Epidermal melanocyte (primary cell): ENCODE data around the gene BANF1.
"Not testable (repeated sequence)": the region's sequence is repeated elsewhere in the genome, so short reads cannot be mapped to it uniquely, and the experiment has no call there.

ENCODE experiments used
- DNase-seq: peaks from one replicate; pipeline ENCODE4 v3.0.0; 2011; ENCODE audit warnings: low spot score; ENCODE audit not compliant: insufficient read length

The BANF1 gene

DNA sequence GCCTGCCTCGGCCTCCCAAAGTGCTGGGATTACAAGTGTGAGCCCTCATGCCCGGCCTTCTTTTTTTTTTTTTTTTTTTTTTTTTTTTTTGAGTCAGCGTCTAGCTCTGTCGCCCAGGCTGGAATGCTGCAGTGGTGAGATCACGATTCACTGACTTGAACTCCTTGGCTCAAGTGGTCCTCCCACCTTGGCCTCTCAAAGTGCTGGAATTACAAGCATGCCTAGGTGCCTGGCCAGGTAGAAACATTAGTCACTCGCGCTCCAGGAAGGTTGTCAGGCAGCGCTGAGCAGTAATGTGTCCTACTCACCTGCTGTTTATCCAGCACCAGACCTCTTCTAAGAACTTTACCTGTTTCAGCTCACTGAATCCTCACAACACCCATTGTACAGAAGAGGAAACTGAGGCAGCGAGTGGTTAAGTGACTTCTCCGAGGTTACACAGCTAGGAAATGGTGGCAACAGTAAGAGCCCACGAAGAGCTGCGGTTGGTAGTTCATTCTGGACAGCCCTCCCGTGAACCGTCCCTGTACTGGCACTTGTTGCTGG lies 9.0 kb downstream of the BANF1 start:
- no peak for DNase-seq

- DNase-seq, result no peak
Measured at GRCh38 chr11:66011785-66012303, 9.5 kb downstream of the BANF1 start, which contains the start of gene CST6. Gene CST6 (plus strand): TSS chr11:66012008. CDS start chr11:66012045, 37 bp downstream.

GRCh38 chr11:66012371-66012945 lies 10.2 kb downstream of the BANF1 start:
- no peak for DNase-seq

DNA sequence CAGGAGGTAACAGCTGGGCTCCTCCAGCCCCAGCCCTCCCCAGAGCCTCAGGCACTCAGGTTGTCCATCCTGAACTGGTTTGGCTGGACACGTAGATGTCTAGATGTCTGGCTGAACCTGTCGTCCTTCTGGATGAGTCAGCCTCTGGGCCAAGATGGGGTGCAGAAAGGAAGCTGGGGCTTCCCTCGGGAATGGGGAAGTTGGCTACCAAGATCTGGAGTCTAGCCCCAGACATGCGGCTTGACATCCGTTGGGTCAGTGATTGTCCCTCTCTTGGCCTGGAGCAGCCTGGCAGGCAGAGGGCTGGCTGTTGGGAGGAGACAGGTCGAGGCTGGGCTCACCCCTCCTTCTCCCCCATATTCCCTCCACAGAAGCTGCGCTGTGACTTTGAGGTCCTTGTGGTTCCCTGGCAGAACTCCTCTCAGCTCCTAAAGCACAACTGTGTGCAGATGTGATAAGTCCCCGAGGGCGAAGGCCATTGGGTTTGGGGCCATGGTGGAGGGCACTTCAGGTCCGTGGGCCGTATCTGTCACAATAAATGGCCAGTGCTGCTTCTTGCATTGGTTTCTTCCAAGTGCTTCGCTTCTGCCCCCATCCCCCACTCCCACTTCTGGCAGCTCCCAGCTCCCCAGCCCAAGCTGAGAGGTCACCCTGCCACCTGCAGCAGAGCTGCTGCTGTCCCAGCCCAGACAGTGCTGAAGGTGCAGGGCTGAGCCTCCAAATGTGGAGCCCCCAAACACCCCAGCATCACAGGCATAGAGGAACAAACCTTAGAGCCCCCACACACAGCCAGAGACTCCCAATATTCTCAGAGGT lies 10.9 kb downstream of the BANF1 start:
- no peak for DNase-seq

DNA sequence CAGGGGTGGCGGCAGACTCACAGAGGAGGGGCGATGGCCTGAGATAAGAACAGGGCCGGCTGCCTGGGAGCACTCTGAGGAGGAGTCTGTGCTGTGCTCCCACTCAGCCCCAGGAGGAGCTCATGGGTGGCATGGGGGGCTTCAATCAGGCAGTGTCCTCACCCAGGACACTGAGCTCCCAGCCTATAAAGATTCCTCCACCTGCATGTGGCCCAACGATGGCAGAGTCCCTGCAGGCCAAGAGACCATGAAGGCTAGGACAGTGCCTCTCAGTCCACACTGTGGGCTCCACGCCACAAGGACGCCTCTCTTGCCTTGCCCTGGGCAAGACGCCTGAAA lies 11.4 kb downstream of the BANF1 start:
- DNase-seq, result no peak

DNA sequence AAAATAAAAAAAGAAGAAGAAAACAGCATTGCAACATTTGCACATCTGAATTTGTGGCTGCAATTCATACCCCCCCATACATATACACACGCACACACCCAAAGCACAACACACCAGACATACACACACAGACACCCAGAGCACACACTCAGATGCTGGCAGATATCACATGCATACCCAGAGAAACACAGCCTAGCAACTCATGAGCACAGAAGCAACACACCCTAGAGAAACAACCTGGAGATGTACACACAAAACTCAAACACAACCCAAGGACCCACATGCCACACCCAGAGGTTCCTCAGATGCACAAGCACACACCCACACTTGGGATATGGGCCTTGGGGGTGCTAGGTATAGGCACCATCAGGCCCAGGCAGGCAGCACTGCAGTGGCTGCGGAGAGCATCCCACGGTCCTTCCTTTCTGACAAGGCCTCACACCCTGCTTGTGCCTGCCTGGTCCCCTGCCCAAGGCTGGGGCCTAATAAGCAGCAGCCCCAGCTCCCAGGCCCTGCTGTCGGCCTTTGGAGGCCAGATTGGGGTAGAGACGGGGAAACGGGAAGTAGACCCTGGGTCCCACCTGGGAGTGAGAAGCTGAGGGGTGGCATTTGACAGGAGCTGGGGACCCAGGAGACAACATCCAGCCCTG lies 12.6 kb downstream of the BANF1 start:
- no peak for DNase-seq

GRCh38 chr11:66015454-66015881 lies 13.2 kb downstream of the BANF1 start:
- DNase-seq, result no peak

DNA sequence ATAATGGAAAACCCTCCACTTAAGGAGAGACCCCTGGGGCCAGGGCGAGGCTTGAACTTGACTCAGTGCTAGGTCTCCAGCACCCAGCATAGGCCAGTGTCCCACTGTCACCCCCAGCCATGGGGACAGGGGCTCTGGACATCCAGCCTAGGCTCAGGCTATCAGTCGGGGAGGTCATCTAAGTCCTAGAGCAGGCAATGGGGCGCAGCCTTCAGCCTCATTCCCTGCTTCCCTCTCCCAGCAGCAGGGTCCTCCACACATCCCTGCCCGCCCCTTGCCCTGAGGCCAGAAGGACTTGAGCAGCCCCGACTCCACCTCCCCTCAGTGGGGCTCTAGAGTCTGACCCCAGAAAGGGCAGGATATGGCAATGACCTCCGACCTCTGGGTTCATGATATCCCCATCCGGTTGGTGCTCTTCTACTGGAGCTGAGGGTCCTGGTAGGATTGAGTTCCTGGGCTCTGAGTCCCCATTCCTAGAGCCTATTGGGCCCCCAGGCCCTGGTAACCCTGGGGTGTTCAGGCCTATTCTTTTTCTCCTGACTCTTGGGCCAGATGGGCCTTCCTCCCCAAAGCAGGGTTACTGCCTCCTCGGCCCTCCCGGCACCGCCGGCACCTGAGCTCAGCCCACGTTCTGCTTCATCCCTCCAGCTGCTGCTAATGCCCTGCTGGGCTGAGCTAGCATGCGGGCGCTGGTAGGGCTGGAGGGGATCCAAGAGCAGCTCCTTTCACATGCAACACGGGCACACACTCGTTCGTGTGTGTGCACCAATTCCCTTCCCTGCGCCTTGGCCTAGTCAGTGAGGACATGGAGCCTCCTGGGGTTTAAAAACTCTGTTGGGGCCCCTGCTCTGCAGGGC lies 13.9 kb downstream of the BANF1 start:
- no peak for DNase-seq

DNA sequence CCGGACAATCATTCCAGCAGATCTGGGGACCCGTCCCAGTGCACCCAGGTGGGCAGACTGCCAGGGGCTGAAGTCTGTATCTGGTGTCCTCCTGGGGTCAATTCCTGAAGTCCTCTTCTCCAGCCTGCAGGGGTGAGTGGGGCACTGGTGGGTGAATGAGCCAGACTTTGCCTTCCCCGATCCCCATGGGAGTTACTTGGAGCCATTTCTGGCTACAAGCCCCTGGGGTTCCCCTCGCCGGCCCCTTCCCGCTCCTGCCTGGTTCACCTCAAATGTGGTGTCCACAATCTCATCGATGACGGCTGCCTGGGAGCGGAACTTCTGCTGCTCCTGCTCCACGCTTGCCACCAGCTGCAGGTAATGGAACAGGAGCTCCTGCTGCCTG lies 14.5 kb downstream of the BANF1 start:
- DNase-seq, result no peak

DNA sequence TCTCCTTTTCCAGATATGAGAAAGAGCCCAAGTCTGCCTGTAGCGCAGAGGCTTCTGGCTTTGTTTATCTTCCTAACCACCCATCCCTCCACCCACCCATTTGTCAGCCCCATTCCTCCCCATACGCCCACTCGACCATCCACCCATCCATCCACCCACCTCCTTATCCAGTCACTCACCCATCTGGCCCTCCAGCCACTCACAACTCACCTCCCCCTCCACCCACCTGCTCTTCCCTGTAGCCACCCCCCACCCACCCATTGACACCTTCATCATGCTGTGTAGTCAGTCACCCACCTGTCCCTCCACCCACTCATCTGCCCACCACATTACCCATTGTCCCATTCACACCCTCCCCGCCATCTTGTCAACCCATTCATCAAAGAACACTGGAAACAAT lies 15.0 kb downstream of the BANF1 start:
- DNase-seq, result no peak

- DNase-seq, result no peak
Measured at GRCh38 chr11:66020212-66020611, 17.9 kb downstream of the BANF1 start.

GRCh38 chr11:66020618-66021357 lies 18.5 kb downstream of the BANF1 start:
- peak; percentile 50 for DNase-seq

DNA sequence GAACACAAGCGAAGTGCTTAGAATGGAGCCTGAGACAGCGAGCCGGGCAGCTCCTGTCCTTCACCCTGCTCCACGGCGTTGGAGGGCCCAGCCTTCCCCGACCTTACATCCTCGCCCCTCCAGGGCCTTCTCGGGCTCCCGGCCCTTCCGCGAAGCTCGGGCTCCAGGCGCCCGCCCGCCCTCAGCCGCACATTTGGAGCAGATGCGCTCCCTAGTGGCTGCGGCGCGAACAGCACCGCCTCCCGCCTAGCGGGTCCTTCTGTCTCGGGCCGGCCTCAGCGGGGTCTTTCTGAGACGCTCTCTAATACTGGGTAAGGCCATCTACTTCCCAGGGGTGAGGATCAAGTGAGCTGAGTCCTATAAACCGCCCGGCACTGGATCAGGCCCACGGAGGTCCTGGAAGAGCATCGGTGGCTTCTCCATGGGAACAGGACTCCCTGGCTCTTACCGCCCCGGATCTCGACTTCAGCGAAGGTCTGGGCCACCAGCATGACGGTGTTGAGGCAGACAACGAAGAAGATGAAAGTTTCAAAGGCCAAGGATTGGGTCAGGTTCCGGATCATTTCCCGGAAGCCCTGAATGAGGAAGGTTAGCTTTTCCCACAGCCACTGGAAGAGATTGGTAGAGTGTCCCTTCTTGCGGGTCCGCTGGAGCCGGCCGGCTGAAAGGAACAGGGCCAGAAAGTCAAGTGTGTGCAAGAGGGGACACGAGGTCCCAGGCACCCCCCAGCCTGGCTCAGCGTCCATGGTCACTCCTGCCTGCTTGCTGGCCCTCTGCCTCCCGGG lies 20.3 kb downstream of the BANF1 start:
- peak; percentile 81 for DNase-seq

DNA sequence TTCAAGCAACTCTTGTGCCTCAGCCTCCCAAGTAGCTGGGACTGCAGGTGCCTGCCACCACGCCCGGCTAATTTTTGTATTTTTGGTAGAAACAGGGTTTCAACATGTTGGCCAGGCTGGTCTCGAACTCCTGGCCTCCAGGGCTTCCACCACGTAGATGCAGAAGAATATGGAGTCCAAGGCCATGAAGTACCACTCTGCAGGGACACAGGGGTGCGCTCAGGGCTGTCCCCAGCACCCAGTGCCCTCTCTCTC lies 20.8 kb downstream of the BANF1 start:
- DNase-seq, result not testable (repeated sequence)

DNA sequence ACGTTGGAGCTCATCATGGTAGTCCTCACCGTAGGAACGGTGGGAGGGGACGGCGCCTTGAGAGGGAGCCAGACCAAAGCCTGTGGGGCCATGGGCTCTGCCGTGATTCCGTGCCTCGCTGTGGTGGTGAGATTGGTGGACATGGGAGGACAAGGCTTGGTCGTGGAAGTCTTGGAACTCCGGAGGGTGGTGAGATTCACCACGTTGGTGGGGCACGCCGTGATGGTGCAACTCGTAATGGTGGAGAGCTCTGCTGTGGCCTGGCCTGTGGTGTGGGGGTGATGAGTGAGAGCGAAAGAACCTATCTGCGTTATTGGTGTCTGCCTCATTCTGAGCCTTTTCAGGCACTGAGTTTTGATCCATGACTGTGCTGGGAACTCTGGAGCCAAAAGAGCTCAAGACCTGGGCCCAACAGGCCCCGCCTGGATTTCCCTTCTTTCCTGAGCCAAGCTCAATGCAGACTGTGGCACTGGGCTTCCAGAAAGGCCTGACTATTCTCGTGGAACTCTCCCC lies 23.8 kb downstream of the BANF1 start, which contains the start of gene CATSPER1:
Gene CATSPER1, minus strand, starts transcription at position 463 of the 513 bp plus-strand sequence. Its CDS starts 100 bp downstream, at position 363.
- DNase-seq, result no peak

DNA sequence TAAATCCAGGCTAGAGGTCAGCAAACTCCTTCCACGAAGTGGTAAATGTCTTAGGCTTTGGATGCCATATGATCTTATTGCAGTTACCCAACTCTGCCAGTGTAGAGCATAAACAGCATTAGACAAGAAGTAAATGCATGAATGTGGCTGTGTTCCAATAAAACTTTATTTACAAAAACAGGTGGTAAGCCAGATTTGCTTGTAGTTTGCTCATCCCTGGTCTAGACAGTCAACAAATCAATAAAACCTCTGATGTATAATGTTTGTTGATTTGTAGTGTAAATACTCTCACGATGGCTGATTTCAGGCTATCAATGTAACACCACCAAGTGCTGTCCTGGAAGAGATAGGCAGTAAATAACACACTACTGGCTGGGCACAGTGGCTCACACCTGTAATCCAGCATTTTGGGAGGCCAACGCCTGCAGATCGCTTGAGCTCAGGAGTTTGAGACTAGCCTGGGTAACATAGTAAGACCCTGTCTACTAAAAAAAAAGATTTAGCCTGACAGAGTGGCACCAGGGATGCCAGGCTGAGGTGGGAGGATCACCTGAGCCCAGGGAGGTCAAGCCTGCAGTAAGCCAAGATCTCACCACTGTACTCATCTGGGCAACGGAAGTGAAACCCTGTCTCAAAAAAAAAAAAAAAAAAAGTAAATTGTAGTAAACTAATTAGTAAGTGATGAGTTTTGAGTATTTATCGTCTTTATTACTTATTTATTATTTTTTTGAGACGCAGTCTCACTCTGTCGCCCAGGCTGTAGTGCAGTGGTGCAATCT lies 30.8 kb downstream of the BANF1 start:
- DNase-seq, result no peak

DNA sequence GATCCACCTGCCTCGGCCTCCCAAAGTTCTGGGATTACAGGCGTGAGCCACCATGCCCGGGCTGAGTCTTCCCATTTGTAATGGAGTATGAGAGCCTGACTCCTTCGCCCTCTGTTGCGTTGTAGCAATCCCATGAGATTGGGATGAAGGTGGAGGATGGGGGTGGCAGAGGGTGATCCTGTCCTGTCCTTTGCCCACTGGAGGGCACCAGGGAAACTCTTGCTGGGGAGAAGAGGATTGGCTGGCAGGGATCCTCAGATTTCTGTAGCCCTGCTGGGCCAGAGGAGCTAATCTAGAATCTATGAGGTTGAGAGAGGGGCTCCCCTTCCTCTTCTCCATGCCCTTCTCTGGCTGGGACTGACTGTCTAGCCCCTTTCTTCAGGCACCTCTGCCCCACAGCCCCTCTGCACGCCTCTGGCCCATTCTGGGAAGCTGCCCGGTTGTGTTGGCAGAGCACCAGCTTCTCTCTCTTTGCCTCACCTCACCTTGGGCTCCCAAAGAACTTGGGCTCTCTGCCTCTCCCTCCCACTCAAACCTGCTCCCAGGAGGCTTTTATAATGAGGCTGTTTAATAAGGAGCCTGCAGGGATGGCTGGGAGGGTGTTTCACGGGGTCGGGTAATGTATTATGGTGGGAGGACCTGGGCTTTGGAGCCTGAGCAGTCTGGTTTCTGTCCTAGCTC lies 33.5 kb downstream of the BANF1 start:
- DNase-seq, result peak; percentile 5

GRCh38 chr11:66036334-66036710 lies 34.0 kb downstream of the BANF1 start:
- peak; percentile 1 for DNase-seq
